Adrenal gland (tissue), 12 donors: ENCODE measurements around the gene ZNF438. TPM values are rescaled to one million over a fixed set of nuclear protein-coding genes. Genes with fewer than 3 reads are reported as not detected.

Source experiments
- DNase-seq, 7 donors: peaks; one replicate each; pipeline ENCODE4 v3.0.0-alpha.2; 2019 to 2020
- H3K27ac ChIP-seq, 5 donors: fragments of 200-600 bp; sonication (generic) in 4 of 5; 1 replicate in 3 of 5; 2 replicates in 2 of 5; pipeline versions ENCODE4 v1.5.1 to v1.8.0; 2016 to 2020; ENCODE audit warnings: mild to moderate bottlenecking in 1 of 5
- H3K27me3 ChIP-seq: fragments of 200-600 bp; 2 replicates; pipeline ENCODE4 v1.8.0; 2021
- H3K36me3 ChIP-seq, 2 donors: fragments of 200-600 bp; replicated peaks in 1 of 2; 1 replicate in 1 of 2; 2 replicates in 1 of 2; pipeline versions ENCODE4 v1.5.1 to v1.8.0; 2018 to 2022
- H3K4me1 ChIP-seq, 2 donors: fragments of 200-600 bp; replicated peaks in 1 of 2; 1 replicate in 1 of 2; 2 replicates in 1 of 2; pipeline versions ENCODE4 v1.5.1 to v1.8.0; 2018 to 2021
- H3K4me3 ChIP-seq, 4 donors: fragments of 200-600 bp; sonication (generic) in 3 of 4; one replicate each; pipeline ENCODE4 v1.5.1; 2016 to 2018
- H3K9me3 ChIP-seq, 3 donors: fragments of 200-600 bp; sonication (generic) in 1 of 3; replicated peaks in 1 of 3; 1 replicate in 2 of 3; 2 replicates in 1 of 3; pipeline versions ENCODE4 v1.5.1 to v1.8.0; 2016 to 2021
- POLR2A ChIP-seq, 2 donors: fragments of 450-650 bp; IDR thresholded peaks; one replicate each; pipeline ENCODE4 v1.6.1; 2017; ENCODE audit warnings: antibody characterized with exemption in 2 of 2, mild to moderate bottlenecking in 2 of 2, moderate library complexity in 1 of 2
- WGBS, 4 donors: extraction: QIAGEN DNeasy Blood & Tissue Kit in 2 of 4; methylation state at CpG; one replicate each; pipeline versions ENCODE4 v1.1.5 to v1.1.7; 2013 to 2017; 5-methylcytosine and 5-hydroxymethylcytosine counted together
- intact Hi-C, 2 donors: fragments of 100-400 bp; cut with DNase I; formaldehyde crosslinking; loops; one replicate each; pipeline versions ENCODE4 v1.14.1 to v1.15.0; 2022 to 2023
- polyA plus RNA-seq, 3 donors: library from polyadenylated mRNA; stranded (reverse); fragments of 200-250 nt in 2 of 3; fragments of 350-450 nt in 1 of 3; fragmentation: Illumina TruSeq in 1 of 3; extraction: RNeasy Lipid Tissue Mini Kit (QIAGEN cat#74804) in 1 of 3; gene quantifications; one replicate each; pipeline ENCODE4 v1.2.3, GENCODE V29; 2013 to 2014
- total RNA-seq, 9 donors: library from RNA; depleted of rRNA in 4 of 9; stranded (reverse); fragments of >200 nt in 4 of 9; fragments of 120-200 nt in 1 of 9; fragmentation: NEBNext Ultra II Directional in 1 of 9; extraction: Animal tissue kit (Norgen Biotek cat#: 25700) in 1 of 9; gene quantifications; one replicate each; pipeline versions ENCODE4 v1.1.0 to v1.2.4, GENCODE V29; 2013 to 2023
- TF ChIP-seq, protein P1 (sequence below), 6 experiments: fragments of 450-650 bp in 4 of 6; fragments of 200-600 bp in 2 of 6; sonication (generic) in 1 of 6; IDR thresholded peaks; 1 replicate in 5 of 6; 2 replicates in 1 of 6; pipeline versions ENCODE4 v1.5.1 to v1.8.0; 2016 to 2021; ENCODE audit warnings: antibody characterized with exemption in 6 of 6, mild to moderate bottlenecking in 2 of 6, moderate library complexity in 1 of 6
- donor health status: healthy with polysubstance abuse.
- donor health status: Bipolar disorder and iron deficiency.
- donor health status: DM: yes; HTN: yes; CAD: no.
- donor health status: DM: no; HTN: no; CAD: no.
- donor health status: DM: no; HTN: no; CAD: no.
- donor health status: DM: yes; HTN: yes; CAD: no.

The ZNF438 gene
- total and polyA plus RNA-seq, 12 donors, result 3.4 to 15.5 (median 5.7) TPM

DNA sequence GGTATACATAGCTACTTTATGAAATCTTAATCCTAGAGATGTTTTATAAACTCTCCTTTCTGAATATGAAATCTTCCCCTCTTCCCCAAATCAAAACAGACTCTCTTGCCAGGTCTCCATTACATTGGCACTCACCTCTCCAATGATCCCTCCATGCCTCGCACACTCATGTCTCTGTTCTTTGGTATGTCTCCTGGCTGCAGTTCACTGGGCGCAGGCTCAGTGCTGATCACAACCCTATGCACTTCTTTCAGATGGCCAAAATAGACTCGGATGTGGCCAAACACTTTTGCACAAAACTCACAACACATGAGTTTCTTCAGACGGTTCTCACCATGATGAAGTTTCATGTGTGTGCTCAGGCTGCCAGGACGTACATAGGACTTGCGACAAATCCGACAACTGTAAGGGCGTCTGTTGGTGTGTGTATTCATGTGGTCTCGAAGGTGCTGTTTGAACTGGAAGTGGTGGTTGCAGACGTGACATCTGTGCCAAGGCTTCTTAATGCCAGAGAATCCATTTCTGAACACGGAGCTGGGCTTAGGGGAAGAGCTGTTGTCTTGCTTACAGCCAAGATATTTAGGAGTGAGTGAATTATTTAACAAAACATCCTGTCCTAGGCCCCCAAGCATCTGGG lies 183.2 kb downstream of the ZNF438 start:
- no peak overlapping the region for H3K4me3 ChIP-seq
- no peaks in the 10 kb centered on the region for H3K36me3 ChIP-seq
- no peak for DNase-seq
- H3K27me3 ChIP-seq, result no peaks in the 10 kb centered on the region
- intact Hi-C loops, result no loop called here
- TF ChIP-seq POLR2A (IDR thresholded peaks at IDR 0.05), result no peak
- TF ChIP-seq, protein P1, sequence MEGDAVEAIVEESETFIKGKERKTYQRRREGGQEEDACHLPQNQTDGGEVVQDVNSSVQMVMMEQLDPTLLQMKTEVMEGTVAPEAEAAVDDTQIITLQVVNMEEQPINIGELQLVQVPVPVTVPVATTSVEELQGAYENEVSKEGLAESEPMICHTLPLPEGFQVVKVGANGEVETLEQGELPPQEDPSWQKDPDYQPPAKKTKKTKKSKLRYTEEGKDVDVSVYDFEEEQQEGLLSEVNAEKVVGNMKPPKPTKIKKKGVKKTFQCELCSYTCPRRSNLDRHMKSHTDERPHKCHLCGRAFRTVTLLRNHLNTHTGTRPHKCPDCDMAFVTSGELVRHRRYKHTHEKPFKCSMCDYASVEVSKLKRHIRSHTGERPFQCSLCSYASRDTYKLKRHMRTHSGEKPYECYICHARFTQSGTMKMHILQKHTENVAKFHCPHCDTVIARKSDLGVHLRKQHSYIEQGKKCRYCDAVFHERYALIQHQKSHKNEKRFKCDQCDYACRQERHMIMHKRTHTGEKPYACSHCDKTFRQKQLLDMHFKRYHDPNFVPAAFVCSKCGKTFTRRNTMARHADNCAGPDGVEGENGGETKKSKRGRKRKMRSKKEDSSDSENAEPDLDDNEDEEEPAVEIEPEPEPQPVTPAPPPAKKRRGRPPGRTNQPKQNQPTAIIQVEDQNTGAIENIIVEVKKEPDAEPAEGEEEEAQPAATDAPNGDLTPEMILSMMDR (IDR thresholded peaks at IDR 0.05), result no peak
- no peaks in the 10 kb centered on the region for H3K4me1 ChIP-seq
- no peaks in the 10 kb centered on the region for H3K9me3 ChIP-seq
- WGBS, 4 donors, result 92 to 96% (median 93%) methylated on average over 11 of the region's 11 CpGs
- no peak overlapping the region for H3K27ac ChIP-seq

GRCh38 chr10:30847642-30848041 lies 184.0 kb downstream of the ZNF438 start:
- Histone ChIP-seq H3K4me3 (no peak overlapping the region), H3K4me1 (no peaks in the 10 kb centered on the region), H3K36me3 (no peaks in the 10 kb centered on the region), H3K27ac (no peak overlapping the region), H3K9me3 (no peaks in the 10 kb centered on the region), H3K27me3 (no peaks in the 10 kb centered on the region)
- peak in 1 of 7 donors; percentile 34 for DNase-seq
- no peak for TF ChIP-seq POLR2A (IDR thresholded peaks at IDR 0.05)
- TF ChIP-seq, protein P1 (IDR thresholded peaks at IDR 0.05), result no peak
- intact Hi-C loops, result no loop called here
- WGBS, 4 donors, result 95 to 97% (median 96%) methylated on average over 7 to 10 of the region's 10 CpGs

DNA sequence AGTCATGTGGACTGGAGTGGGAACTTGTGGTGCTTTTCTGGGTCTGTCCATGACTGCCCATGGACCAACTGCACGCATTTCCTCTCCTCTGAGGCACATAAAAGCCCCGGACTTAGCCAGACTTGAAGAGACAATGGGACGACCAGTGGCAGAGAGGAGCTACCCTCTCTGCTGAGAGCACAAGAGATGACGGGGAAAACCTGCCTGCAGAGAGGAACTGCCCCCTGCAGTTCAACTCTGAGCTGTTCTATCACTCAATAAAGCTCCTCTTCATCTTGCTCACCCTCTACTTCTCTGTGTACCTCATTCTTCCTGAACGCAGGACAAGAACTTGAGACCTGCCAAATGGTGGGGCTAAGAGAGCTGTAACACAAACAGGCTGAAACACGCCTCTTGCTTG lies 184.5 kb downstream of the ZNF438 start:
- intact Hi-C loops, result no loop called here
- H3K27me3 ChIP-seq, result no peaks in the 10 kb centered on the region
- TF ChIP-seq, protein P1 (IDR thresholded peaks at IDR 0.05), result no peak
- no peak for TF ChIP-seq POLR2A (IDR thresholded peaks at IDR 0.05)
- H3K9me3 ChIP-seq, result no peaks in the 10 kb centered on the region
- 91 to 97% (median 94%) methylated on average over 6 of the region's 6 CpGs for WGBS, 4 donors
- no peak overlapping the region for H3K27ac ChIP-seq
- H3K4me1 ChIP-seq, result no peaks in the 10 kb centered on the region
- no peak overlapping the region for H3K4me3 ChIP-seq
- H3K36me3 ChIP-seq, result no peaks in the 10 kb centered on the region
- DNase-seq, result no peak

GRCh38 chr10:30846710-30847109 lies 185.0 kb downstream of the ZNF438 start:
- H3K27me3 ChIP-seq, result no peaks in the 10 kb centered on the region
- H3K4me3 ChIP-seq, result no peak overlapping the region
- intact Hi-C loops, result no loop called here
- no peak overlapping the region for H3K27ac ChIP-seq
- H3K4me1 ChIP-seq, result no peaks in the 10 kb centered on the region
- H3K36me3 ChIP-seq, result no peaks in the 10 kb centered on the region
- DNase-seq, result no peak
- no peak for TF ChIP-seq POLR2A (IDR thresholded peaks at IDR 0.05)
- TF ChIP-seq, protein P1 (IDR thresholded peaks at IDR 0.05), result no peak
- H3K9me3 ChIP-seq, result no peaks in the 10 kb centered on the region
- 71 to 94% (median 84%) methylated on average over 3 to 4 of the region's 4 CpGs; no CpG with 5 or more reads in 1 of the 4 donors for WGBS, 4 donors
